ENCODE data around the gene LAMA2.
A peak's percentile ranks its signal among the peaks of the same experiment; 100 is the strongest.

Gene LAMA2

GRCh38 chr6:129488313-129488712 is 605.4 kb downstream of the LAMA2 start:
- Histone ChIP-seq H3K4me1 (ENCODE audit: control insufficient read depth in 1 of 2, insufficient read depth in 1 of 2, low read depth in 1 of 2, low read length in 1 of 2) (peaks cover 11 to 16% of the 10 kb centered on the region in 2 experiments), H3K27ac (no peak overlapping the region), H3K9me3 (no peaks in the 10 kb centered on the region), H3K4me3 (ENCODE audit: low read depth in 1 of 2, low read length in 1 of 2) (no peak overlapping the region), H3K27me3 (no peaks in the 10 kb centered on the region), H3K36me3 (no peaks in the 10 kb centered on the region)
- TF ChIP-seq CTCF (IDR thresholded peaks at IDR 0.05) = no peak

GRCh38 chr6:129489215-129489765 is 606.4 kb downstream of the LAMA2 start:
- no peaks in the 10 kb centered on the region for H3K27me3 ChIP-seq
- H3K9me3 ChIP-seq = no peaks in the 10 kb centered on the region
- peaks cover 11 to 16% of the 10 kb centered on the region in 2 experiments for H3K4me1 ChIP-seq (ENCODE audit: control insufficient read depth in 1 of 2, insufficient read depth in 1 of 2, low read depth in 1 of 2, low read length in 1 of 2)
- H3K27ac ChIP-seq = no peak overlapping the region
- H3K36me3 ChIP-seq = no peaks in the 10 kb centered on the region
- TF ChIP-seq CTCF (IDR thresholded peaks at IDR 0.05) = no peak
- no peak overlapping the region for H3K4me3 ChIP-seq (ENCODE audit: low read depth in 1 of 2, low read length in 1 of 2)

GRCh38 chr6:129490521-129491255 is 607.8 kb downstream of the LAMA2 start:
- Histone ChIP-seq H3K27ac (peak overlapping the region; percentile 61), H3K27me3 (no peaks in the 10 kb centered on the region), H3K9me3 (no peaks in the 10 kb centered on the region), H3K36me3 (no peaks in the 10 kb centered on the region), H3K4me1 (ENCODE audit: control insufficient read depth in 1 of 2, insufficient read depth in 1 of 2, low read depth in 1 of 2, low read length in 1 of 2) (peaks cover 11 to 16% of the 10 kb centered on the region in 2 experiments), H3K4me3 (ENCODE audit: low read depth in 1 of 2, low read length in 1 of 2) (peak overlapping the region in 1 of 2 experiments; percentile 31)
- no peak for TF ChIP-seq CTCF (IDR thresholded peaks at IDR 0.05)

- no peaks in the 10 kb centered on the region for H3K27me3 ChIP-seq
- H3K4me3 ChIP-seq (ENCODE audit: low read depth in 1 of 2, low read length in 1 of 2) = no peak overlapping the region
- peak overlapping the region; percentile 61 for H3K27ac ChIP-seq
- H3K36me3 ChIP-seq = no peaks in the 10 kb centered on the region
- TF ChIP-seq CTCF (IDR thresholded peaks at IDR 0.05) = no peak
- H3K4me1 ChIP-seq (ENCODE audit: control insufficient read depth in 1 of 2, insufficient read depth in 1 of 2, low read depth in 1 of 2, low read length in 1 of 2) = peaks cover 11 to 16% of the 10 kb centered on the region in 2 experiments
- no peaks in the 10 kb centered on the region for H3K9me3 ChIP-seq
Measured at GRCh38 chr6:129491436-129491835, 608.5 kb downstream of the LAMA2 start.

GRCh38 chr6:129492260-129492659 is 609.3 kb downstream of the LAMA2 start:
- TF ChIP-seq CTCF (IDR thresholded peaks at IDR 0.05) = no peak
- Histone ChIP-seq H3K4me3 (ENCODE audit: low read depth in 1 of 2, low read length in 1 of 2) (no peak overlapping the region), H3K4me1 (ENCODE audit: control insufficient read depth in 1 of 2, insufficient read depth in 1 of 2, low read depth in 1 of 2, low read length in 1 of 2) (peaks cover 11 to 16% of the 10 kb centered on the region in 2 experiments), H3K27ac (no peak overlapping the region), H3K36me3 (no peaks in the 10 kb centered on the region), H3K27me3 (no peaks in the 10 kb centered on the region), H3K9me3 (no peaks in the 10 kb centered on the region)

Data from neutrophil (primary cell).